Activated T-cell treated with anti-CD3 and anti-CD28 coated beads, Interleukin-2, amount 50 U/mL, for 24 hours (primary cell): Measurements from ENCODE around the gene CXCL12.

Experiments used
- DNase-seq: peaks from one replicate; pipeline ENCODE4 v3.0.0-alpha.2; 2020
- H3K27ac Mint-ChIP-seq: 2 replicates; pipeline ENCODE4 v1.8.0; 2020; ENCODE audit warnings: mild to moderate bottlenecking, mixed read lengths
- H3K27me3 Mint-ChIP-seq: 2 replicates; pipeline ENCODE4 v1.8.0; 2020; ENCODE audit warnings: mixed read lengths
- H3K36me3 Mint-ChIP-seq: 2 replicates; pipeline ENCODE4 v1.8.0; 2020; ENCODE audit warnings: low read depth, mixed read lengths
- H3K4me1 Mint-ChIP-seq: 2 replicates; pipeline ENCODE4 v1.8.0; 2020; ENCODE audit warnings: low read depth, mixed read lengths
- H3K4me3 Mint-ChIP-seq: 2 replicates; pipeline ENCODE4 v1.8.0; 2020; ENCODE audit warnings: mild to moderate bottlenecking, moderate library complexity, mixed read lengths
- H3K9me3 Mint-ChIP-seq: 2 replicates; pipeline ENCODE4 v1.8.0; 2020; ENCODE audit warnings: mixed read lengths

CXCL12 gene

GRCh38 chr10:44382981-44383748, 1.7 kb downstream of the CXCL12 start:
- no peak overlapping the region for H3K4me3 Mint-ChIP-seq
- peaks cover 6% of the 10 kb centered on the region for H3K4me1 Mint-ChIP-seq
- DNase-seq = no peak
- no peaks in the 10 kb centered on the region for H3K36me3 Mint-ChIP-seq
- H3K27ac Mint-ChIP-seq = no peak overlapping the region
- peaks cover 46% of the 10 kb centered on the region for H3K27me3 Mint-ChIP-seq
- H3K9me3 Mint-ChIP-seq = no peaks in the 10 kb centered on the region

- Mint-ChIP-seq H3K4me3 (no peak overlapping the region), H3K27ac (no peak overlapping the region), H3K9me3 (no peaks in the 10 kb centered on the region), H3K4me1 (peaks cover 6% of the 10 kb centered on the region), H3K27me3 (peaks cover 41% of the 10 kb centered on the region), H3K36me3 (no peaks in the 10 kb centered on the region)
- no peak for DNase-seq
These were observed 2.6 kb downstream of the CXCL12 start for GRCh38 chr10:44382131-44382858.

DNA sequence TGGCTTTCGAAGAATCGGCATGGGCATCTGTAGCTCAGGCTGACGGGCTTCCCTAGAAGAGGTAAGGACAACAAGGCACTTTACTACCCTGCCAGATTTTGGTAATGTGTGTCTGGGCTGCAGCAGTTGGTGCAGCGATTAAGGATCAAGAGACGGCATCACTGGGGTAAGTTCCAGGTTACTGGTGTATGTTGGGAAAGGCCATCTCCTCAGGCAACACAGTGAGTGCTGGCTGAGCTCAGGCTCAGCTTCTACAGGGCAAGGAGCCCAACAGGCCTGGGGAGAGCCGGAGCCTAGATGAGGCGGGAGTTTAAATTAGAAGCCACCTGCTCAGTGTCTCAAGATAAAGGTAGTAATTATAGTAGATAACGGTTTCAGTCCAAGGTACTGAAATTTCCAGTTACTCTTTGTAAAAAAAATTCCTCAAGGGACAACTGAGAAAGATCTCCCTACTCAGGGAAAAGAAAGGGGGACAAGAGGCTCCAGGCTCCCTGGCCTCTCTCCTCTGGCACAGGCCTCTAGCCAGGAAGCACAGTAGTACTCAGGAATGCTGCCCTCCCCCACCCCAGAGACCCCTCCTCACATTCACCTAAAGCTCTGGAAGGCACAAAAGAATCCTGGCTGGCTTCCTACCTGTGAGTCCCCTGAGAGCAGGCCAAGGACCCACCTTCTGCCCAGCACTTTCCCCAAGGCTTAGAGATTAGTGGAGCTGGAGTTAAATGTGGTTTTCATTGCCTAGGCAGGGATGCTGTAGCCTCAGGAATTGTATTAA, 3.9 kb downstream of the CXCL12 start:
- H3K36me3 Mint-ChIP-seq = no peaks in the 10 kb centered on the region
- no peak for DNase-seq
- H3K4me1 Mint-ChIP-seq = peaks cover 4% of the 10 kb centered on the region
- H3K9me3 Mint-ChIP-seq = no peaks in the 10 kb centered on the region
- no peak overlapping the region for H3K4me3 Mint-ChIP-seq
- peaks cover 32% of the 10 kb centered on the region for H3K27me3 Mint-ChIP-seq
- no peak overlapping the region for H3K27ac Mint-ChIP-seq

GRCh38 chr10:44379907-44380306, 5.0 kb downstream of the CXCL12 start:
- no peak for DNase-seq
- H3K9me3 Mint-ChIP-seq = no peaks in the 10 kb centered on the region
- H3K4me3 Mint-ChIP-seq = no peak overlapping the region
- H3K36me3 Mint-ChIP-seq = no peaks in the 10 kb centered on the region
- peaks cover 22% of the 10 kb centered on the region for H3K27me3 Mint-ChIP-seq
- H3K4me1 Mint-ChIP-seq = no peaks in the 10 kb centered on the region
- no peak overlapping the region for H3K27ac Mint-ChIP-seq

DNA sequence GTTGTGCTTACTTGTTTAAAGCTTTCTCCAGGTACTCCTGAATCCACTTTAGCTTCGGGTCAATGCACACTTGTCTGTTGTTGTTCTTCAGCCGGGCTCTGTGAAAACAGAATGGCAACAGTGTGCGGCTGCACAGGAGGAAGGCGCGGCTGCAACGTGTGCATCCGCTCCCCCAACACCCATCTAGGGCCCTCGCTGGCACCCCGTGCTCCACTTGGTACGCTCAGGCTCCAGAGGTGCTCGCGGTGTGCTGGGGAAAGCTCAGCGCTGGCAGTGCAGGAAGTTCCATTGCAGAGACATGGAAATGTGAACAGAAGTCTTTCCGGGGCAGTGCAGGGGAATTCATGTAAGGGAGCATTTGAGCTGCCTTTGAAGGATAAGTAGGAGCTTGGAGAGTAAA, 6.3 kb downstream of the CXCL12 start:
- Mint-ChIP-seq H3K36me3 (no peaks in the 10 kb centered on the region), H3K4me1 (no peaks in the 10 kb centered on the region), H3K9me3 (no peaks in the 10 kb centered on the region), H3K27me3 (peaks cover 21% of the 10 kb centered on the region), H3K4me3 (no peak overlapping the region), H3K27ac (no peak overlapping the region)
- DNase-seq = no peak

DNA sequence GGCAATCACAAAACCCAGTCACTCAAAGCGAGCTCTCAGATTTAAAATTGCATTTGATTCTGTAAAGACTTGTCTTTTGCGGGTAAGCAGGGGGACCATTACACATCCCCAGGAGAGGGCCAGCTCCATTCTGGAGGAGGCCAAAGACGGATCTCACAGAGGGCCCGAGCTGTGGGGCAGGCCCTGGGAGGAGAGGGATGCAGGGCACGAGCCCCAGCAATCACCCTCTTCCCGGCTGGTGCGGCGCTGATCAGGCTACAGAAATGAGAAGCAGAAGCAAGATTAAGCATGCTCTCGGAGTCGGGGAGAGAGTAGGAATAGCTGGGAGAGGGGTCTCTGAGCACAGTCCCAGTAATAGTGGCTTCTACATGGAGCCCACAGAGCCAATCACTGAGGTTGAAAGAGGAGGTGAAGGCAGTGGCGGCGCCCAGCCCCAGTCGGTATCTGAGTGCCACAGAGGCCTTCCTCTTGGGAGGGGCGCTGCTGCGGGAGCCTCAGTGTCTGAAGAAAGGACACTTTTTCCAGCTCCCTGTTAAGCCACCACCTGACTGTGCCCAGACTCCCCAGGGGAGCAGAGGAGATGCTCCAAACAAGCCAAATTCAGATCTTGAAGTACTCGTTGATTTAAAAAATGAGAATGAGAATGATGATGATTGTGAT, 7.1 kb downstream of the CXCL12 start:
- peaks cover 15% of the 10 kb centered on the region for H3K27me3 Mint-ChIP-seq
- no peak overlapping the region for H3K27ac Mint-ChIP-seq
- no peak overlapping the region for H3K4me3 Mint-ChIP-seq
- no peaks in the 10 kb centered on the region for H3K9me3 Mint-ChIP-seq
- H3K4me1 Mint-ChIP-seq = no peaks in the 10 kb centered on the region
- no peak for DNase-seq
- no peaks in the 10 kb centered on the region for H3K36me3 Mint-ChIP-seq

GRCh38 chr10:44376472-44377099, 8.3 kb downstream of the CXCL12 start:
- Mint-ChIP-seq H3K27ac (no peak overlapping the region), H3K27me3 (peaks cover 8% of the 10 kb centered on the region), H3K9me3 (no peaks in the 10 kb centered on the region), H3K36me3 (no peaks in the 10 kb centered on the region), H3K4me1 (no peaks in the 10 kb centered on the region), H3K4me3 (no peak overlapping the region)
- no peak for DNase-seq

DNA sequence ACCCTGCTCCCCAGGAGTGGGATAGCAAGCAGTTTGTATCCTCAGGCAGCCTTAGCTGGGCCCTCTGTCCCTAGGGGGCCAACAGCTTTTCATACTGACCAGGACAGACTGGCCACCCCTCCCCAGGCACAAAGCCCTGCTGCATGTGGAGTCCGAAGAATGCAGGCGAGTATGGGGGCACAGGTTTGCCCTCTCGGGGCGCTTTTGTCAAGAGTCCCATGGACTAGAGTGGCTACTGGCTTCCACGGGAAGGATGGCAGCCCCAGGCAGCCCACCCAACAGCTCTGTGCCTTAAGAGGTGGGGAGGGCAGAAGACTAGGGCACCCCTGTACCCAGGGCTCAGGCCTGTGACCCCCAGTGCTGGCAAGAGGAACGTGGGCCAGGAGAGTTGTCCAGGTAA, 10.7 kb downstream of the CXCL12 start:
- DNase-seq = no peak
- no peaks in the 10 kb centered on the region for H3K9me3 Mint-ChIP-seq
- peaks cover 6% of the 10 kb centered on the region for H3K27me3 Mint-ChIP-seq
- no peaks in the 10 kb centered on the region for H3K4me1 Mint-ChIP-seq
- H3K27ac Mint-ChIP-seq = no peak overlapping the region
- H3K36me3 Mint-ChIP-seq = no peaks in the 10 kb centered on the region
- H3K4me3 Mint-ChIP-seq = no peak overlapping the region

DNA sequence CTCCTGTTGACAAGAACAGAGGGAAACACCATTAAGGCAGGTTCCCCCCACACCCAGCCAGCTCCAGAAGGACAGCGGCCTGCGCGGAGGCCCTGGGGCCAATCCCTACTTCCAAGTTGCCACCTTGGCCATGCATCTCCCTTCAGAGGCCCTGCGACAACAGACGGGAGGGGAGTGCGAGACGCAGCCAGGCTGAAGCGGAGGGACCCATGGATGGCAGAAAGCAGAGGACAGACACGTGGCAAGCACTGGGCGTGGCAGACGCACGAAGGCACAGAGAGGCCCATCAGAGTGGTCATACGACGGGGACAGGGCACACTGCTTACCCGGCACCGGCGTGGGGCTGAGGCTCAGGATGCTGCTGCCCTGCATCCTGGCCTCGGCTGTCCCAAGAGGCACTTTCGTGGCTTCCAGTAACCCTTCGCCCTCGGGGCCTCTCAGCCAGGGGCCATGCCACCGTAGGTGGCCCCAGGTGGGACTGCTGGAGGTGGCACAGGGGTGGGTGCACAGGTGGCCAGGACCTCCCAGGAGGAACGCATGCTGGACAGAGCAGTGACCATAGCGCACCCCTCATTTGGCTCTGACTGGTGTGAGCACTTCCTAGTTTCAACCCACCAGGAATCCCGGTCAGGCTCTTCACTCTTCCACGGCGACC, 11.4 kb downstream of the CXCL12 start:
- Mint-ChIP-seq H3K9me3 (no peaks in the 10 kb centered on the region), H3K27ac (no peak overlapping the region), H3K4me1 (no peaks in the 10 kb centered on the region), H3K36me3 (no peaks in the 10 kb centered on the region), H3K4me3 (no peak overlapping the region), H3K27me3 (peaks cover 6% of the 10 kb centered on the region)
- no peak for DNase-seq

DNA sequence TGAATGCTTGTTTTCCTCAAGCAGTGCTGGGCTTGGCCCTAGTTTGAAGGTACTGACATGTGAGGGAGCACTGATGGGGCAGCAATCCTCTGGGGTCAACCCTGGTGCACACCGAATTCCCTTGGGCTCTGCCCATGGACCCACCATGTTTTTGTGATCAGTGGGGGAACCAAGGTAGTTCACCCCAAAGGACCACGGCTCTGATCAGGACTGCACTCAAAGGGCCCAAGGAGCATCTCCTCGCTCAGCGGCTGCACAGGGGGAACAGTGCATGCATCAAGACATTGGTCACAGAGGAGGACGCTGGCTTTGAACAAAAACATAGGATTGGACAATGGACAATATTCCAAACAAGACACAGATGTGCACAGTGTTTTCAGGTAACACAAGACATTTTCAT, 12.7 kb downstream of the CXCL12 start:
- no peaks in the 10 kb centered on the region for H3K4me1 Mint-ChIP-seq
- no peak overlapping the region for H3K4me3 Mint-ChIP-seq
- H3K27me3 Mint-ChIP-seq = peaks cover 6% of the 10 kb centered on the region
- DNase-seq = no peak
- no peaks in the 10 kb centered on the region for H3K36me3 Mint-ChIP-seq
- no peak overlapping the region for H3K27ac Mint-ChIP-seq
- H3K9me3 Mint-ChIP-seq = no peaks in the 10 kb centered on the region

- H3K4me3 Mint-ChIP-seq = no peak overlapping the region
- no peaks in the 10 kb centered on the region for H3K36me3 Mint-ChIP-seq
- no peak overlapping the region for H3K27ac Mint-ChIP-seq
- H3K4me1 Mint-ChIP-seq = no peaks in the 10 kb centered on the region
- peaks cover 6% of the 10 kb centered on the region for H3K27me3 Mint-ChIP-seq
- no peaks in the 10 kb centered on the region for H3K9me3 Mint-ChIP-seq
- DNase-seq = no peak
These were observed 14.1 kb downstream of the CXCL12 start for GRCh38 chr10:44370731-44371248.

DNA sequence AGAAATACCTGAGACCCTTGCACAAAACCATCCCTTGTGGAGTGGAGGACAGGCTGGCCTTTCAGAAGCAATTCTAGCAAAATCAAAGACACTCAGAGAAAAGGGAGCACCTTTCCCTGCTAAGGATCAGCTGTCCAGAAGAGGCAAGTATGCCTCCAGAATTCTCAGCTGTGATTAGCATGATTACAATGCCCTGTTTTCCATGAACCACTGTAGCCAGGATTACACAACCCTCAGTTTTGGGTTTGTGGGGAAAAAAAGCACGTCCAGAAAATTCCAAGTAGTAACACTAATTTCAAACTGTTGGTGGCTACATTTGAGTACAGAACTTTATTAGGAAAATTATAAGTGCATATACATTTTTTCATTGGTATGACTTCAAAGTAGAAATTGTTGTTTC, 15.0 kb downstream of the CXCL12 start:
- H3K4me1 Mint-ChIP-seq = no peaks in the 10 kb centered on the region
- H3K4me3 Mint-ChIP-seq = no peak overlapping the region
- H3K36me3 Mint-ChIP-seq = no peaks in the 10 kb centered on the region
- no peak for DNase-seq
- H3K27me3 Mint-ChIP-seq = peaks cover 6% of the 10 kb centered on the region
- H3K27ac Mint-ChIP-seq = no peak overlapping the region
- no peaks in the 10 kb centered on the region for H3K9me3 Mint-ChIP-seq

- no peaks in the 10 kb centered on the region for H3K36me3 Mint-ChIP-seq
- H3K9me3 Mint-ChIP-seq = no peaks in the 10 kb centered on the region
- H3K4me1 Mint-ChIP-seq = no peaks in the 10 kb centered on the region
- H3K27ac Mint-ChIP-seq = no peak overlapping the region
- H3K4me3 Mint-ChIP-seq = no peak overlapping the region
- DNase-seq = no peak
- H3K27me3 Mint-ChIP-seq = peaks cover 3% of the 10 kb centered on the region
These were observed 15.6 kb downstream of the CXCL12 start for GRCh38 chr10:44369296-44369695.
